Measurements from ENCODE around the gene RARB.

Gene RARB

GRCh38 chr3:25493786-25494185, 65.7 kb downstream of the RARB start:
- TF ChIP-seq TSHZ2 (CRISPR knock-in tag; IDR thresholded peaks at IDR 0.05) (no peak), ISL1 (CRISPR knock-in tag; IDR thresholded peaks at IDR 0.05) (peak; percentile 50)
- peak; percentile 85 for ATAC-seq

GRCh38 chr3:25495304-25495703, 67.2 kb downstream of the RARB start:
- TF ChIP-seq CREB5 (CRISPR knock-in tag; IDR thresholded peaks at IDR 0.05; ENCODE audit: low read depth) (no peak), ZFP3 (CRISPR knock-in tag; IDR thresholded peaks at IDR 0.05) (no peak), TSHZ2 (CRISPR knock-in tag; IDR thresholded peaks at IDR 0.05) (0 out of 2 replicates have a peak, but pooled peaks have one; percentile 51), ZC3H10 (CRISPR knock-in tag; IDR thresholded peaks at IDR 0.05) (no peak), ZNF565 (CRISPR knock-in tag; conservative IDR thresholded peaks at IDR 0.05; ENCODE audit: low read depth) (no peak), ISL1 (CRISPR knock-in tag; IDR thresholded peaks at IDR 0.05) (no peak), BACH2 (CRISPR knock-in tag; IDR thresholded peaks at IDR 0.05; ENCODE audit: borderline replicate concordance) (no peak), CSDC2 (CRISPR knock-in tag; IDR thresholded peaks at IDR 0.05) (no peak), ZNF8 (CRISPR knock-in tag; IDR thresholded peaks at IDR 0.05) (0 out of 2 replicates have a peak, but pooled peaks have one; percentile 17), GLIS3 (CRISPR knock-in tag; IDR thresholded peaks at IDR 0.05) (0 out of 2 replicates have a peak, but pooled peaks have one; percentile 46), OSR1 (CRISPR knock-in tag; IDR thresholded peaks at IDR 0.05) (no peak), PATZ1 (CRISPR knock-in tag; IDR thresholded peaks at IDR 0.05; ENCODE audit: borderline replicate concordance) (no peak), POU6F1 (CRISPR knock-in tag; IDR thresholded peaks at IDR 0.05; ENCODE audit: borderline replicate concordance, low read depth) (no peak), TCF4 (CRISPR knock-in tag; IDR thresholded peaks at IDR 0.05; ENCODE audit: borderline replicate concordance) (peak; percentile 76), ZFP30 (CRISPR knock-in tag; IDR thresholded peaks at IDR 0.05) (no peak), ARNTL (CRISPR knock-in tag; IDR thresholded peaks at IDR 0.05; ENCODE audit: borderline replicate concordance, low read depth) (no peak), RARB (CRISPR knock-in tag; IDR thresholded peaks at IDR 0.05) (no peak)
- TF ChIP-seq, protein P1, sequence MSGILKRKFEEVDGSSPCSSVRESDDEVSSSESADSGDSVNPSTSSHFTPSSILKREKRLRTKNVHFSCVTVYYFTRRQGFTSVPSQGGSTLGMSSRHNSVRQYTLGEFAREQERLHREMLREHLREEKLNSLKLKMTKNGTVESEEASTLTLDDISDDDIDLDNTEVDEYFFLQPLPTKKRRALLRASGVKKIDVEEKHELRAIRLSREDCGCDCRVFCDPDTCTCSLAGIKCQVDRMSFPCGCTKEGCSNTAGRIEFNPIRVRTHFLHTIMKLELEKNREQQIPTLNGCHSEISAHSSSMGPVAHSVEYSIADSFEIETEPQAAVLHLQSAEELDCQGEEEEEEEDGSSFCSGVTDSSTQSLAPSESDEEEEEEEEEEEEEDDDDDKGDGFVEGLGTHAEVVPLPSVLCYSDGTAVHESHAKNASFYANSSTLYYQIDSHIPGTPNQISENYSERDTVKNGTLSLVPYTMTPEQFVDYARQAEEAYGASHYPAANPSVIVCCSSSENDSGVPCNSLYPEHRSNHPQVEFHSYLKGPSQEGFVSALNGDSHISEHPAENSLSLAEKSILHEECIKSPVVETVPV (CRISPR knock-in tag; IDR thresholded peaks at IDR 0.05): no peak
- ATAC-seq: no peak

Measured in SK-N-SH treated with all-trans-retinoic acid at 6 μM for 48 hours (cell line).